MM.1S (cell line): ENCODE data around the gene UBE2E2.

Experiments
- DNase-seq: peaks from one replicate; pipeline ENCODE4 v3.0.0-alpha.2; 2015
- H2AFZ ChIP-seq: fragments of 300-600 bp; sonication (generic); 2 replicates; pipeline ENCODE4 v1.6.0; 2016; ENCODE audit warnings: antibody characterized with exemption, low read length
- H3F3A ChIP-seq: fragments of 300-600 bp; sonication (generic); 2 replicates; pipeline ENCODE4 v1.6.1; 2016; ENCODE audit warnings: mild to moderate bottlenecking, antibody characterized with exemption, low read length, moderate library complexity, mixed read lengths; ENCODE audit not compliant: insufficient read depth
- H3K27ac ChIP-seq: fragments of 300-600 bp; sonication (generic); 2 replicates; pipeline ENCODE4 v1.5.1; 2016; ENCODE audit warnings: mild to moderate bottlenecking, low read length
- H3K27me3 ChIP-seq: fragments of 300-600 bp; sonication (generic); replicated peaks from 2 replicates; pipeline ENCODE4 v1.6.0; 2016; ENCODE audit warnings: low read length; ENCODE audit not compliant: insufficient read depth
- H3K36me3 ChIP-seq: fragments of 300-600 bp; sonication (generic); replicated peaks from 2 replicates; pipeline ENCODE4 v1.6.1; 2016; ENCODE audit warnings: mild to moderate bottlenecking, low read length, mixed read lengths; ENCODE audit not compliant: insufficient read depth
- H3K4me1 ChIP-seq: fragments of 300-600 bp; sonication (generic); 2 replicates; pipeline ENCODE4 v1.6.1; 2016; ENCODE audit warnings: low read length, mixed read lengths
- H3K4me2 ChIP-seq: fragments of 300-600 bp; sonication (generic); 2 replicates; pipeline ENCODE4 v1.6.0; 2016; ENCODE audit warnings: low read depth, low read length
- H3K4me3 ChIP-seq: fragments of 300-600 bp; sonication (generic); 2 replicates; pipeline ENCODE4 v1.5.1; 2016; ENCODE audit warnings: low read length, mixed read lengths
- H3K79me2 ChIP-seq: fragments of 300-600 bp; sonication (generic); 2 replicates; pipeline ENCODE4 v1.6.1; 2016; ENCODE audit warnings: mixed run types, low read length, mixed read lengths
- H3K9ac ChIP-seq: fragments of 300-600 bp; sonication (generic); 2 replicates; pipeline ENCODE4 v1.6.1; 2016; ENCODE audit warnings: low read length, mixed read lengths
- H3K9me2 ChIP-seq: fragments of 300-600 bp; sonication (generic); replicated peaks from 2 replicates; pipeline ENCODE4 v1.6.1; 2016; ENCODE audit warnings: mild to moderate bottlenecking, low read length, mixed read lengths; ENCODE audit not compliant: insufficient read depth
- H3K9me3 ChIP-seq: fragments of 300-600 bp; sonication (generic); replicated peaks from 2 replicates; pipeline ENCODE4 v1.6.1; 2016; ENCODE audit warnings: mild to moderate bottlenecking, low read length, mixed read lengths; ENCODE audit not compliant: insufficient read depth
- H4K20me1 ChIP-seq: fragments of 300-600 bp; sonication (generic); 2 replicates; pipeline ENCODE4 v1.6.1; 2016; ENCODE audit warnings: mild to moderate bottlenecking, low read length, moderate library complexity, mixed read lengths; ENCODE audit not compliant: insufficient read depth
- EZH2 ChIP-seq: fragments of 300-600 bp; sonication (generic); optimal IDR thresholded peaks from 2 replicates; pipeline ENCODE3; 2017; ENCODE audit warnings: low read depth, mild to moderate bottlenecking, antibody characterized with exemption, low read length, mixed read lengths
- EZH2phosphoT487 ChIP-seq: fragments of 300-600 bp; sonication (generic); IDR thresholded peaks from 2 replicates; pipeline ENCODE4 v1.6.1; 2018; ENCODE audit warnings: antibody characterized with exemption, low read length
- TF ChIP-seq, protein P1 (sequence below): fragments of 300-600 bp; sonication (generic); IDR thresholded peaks from 2 replicates; pipeline ENCODE4 v1.5.1; 2016; ENCODE audit warnings: antibody characterized with exemption, low read length, mixed read lengths

The UBE2E2 gene

GRCh38 chr3:23325466-23326065 lies 122.4 kb downstream of the UBE2E2 start:
- TF ChIP-seq, protein P1, sequence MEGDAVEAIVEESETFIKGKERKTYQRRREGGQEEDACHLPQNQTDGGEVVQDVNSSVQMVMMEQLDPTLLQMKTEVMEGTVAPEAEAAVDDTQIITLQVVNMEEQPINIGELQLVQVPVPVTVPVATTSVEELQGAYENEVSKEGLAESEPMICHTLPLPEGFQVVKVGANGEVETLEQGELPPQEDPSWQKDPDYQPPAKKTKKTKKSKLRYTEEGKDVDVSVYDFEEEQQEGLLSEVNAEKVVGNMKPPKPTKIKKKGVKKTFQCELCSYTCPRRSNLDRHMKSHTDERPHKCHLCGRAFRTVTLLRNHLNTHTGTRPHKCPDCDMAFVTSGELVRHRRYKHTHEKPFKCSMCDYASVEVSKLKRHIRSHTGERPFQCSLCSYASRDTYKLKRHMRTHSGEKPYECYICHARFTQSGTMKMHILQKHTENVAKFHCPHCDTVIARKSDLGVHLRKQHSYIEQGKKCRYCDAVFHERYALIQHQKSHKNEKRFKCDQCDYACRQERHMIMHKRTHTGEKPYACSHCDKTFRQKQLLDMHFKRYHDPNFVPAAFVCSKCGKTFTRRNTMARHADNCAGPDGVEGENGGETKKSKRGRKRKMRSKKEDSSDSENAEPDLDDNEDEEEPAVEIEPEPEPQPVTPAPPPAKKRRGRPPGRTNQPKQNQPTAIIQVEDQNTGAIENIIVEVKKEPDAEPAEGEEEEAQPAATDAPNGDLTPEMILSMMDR = no peak
- TF ChIP-seq EZH2 (no peak), EZH2phosphoT487 (no peak)
- H3K4me3 ChIP-seq = no peak overlapping the region
- no peak overlapping the region for H3K27ac ChIP-seq
- peaks cover 14% of the 10 kb centered on the region; the same call in 1 of the 2 replicates for H3K4me1 ChIP-seq
- H4K20me1 ChIP-seq = no peaks in the 10 kb centered on the region
- no peaks in the 10 kb centered on the region for H3F3A ChIP-seq
- no peak overlapping the region for H2AFZ ChIP-seq
- peaks cover 59% of the 10 kb centered on the region for H3K79me2 ChIP-seq
- no peak overlapping the region for H3K9ac ChIP-seq
- no peaks in the 10 kb centered on the region for H3K36me3 ChIP-seq
- H3K4me2 ChIP-seq = peak overlapping the region; percentile 25; the same call in 1 of the 2 replicates
- no peaks in the 10 kb centered on the region for H3K9me2 ChIP-seq
- H3K9me3 ChIP-seq = no peaks in the 10 kb centered on the region
- H3K27me3 ChIP-seq = no peaks in the 10 kb centered on the region
- DNase-seq = no peak

- H3K27ac ChIP-seq = no peak overlapping the region
- peaks cover 51% of the 10 kb centered on the region for H3K79me2 ChIP-seq
- H3F3A ChIP-seq = no peaks in the 10 kb centered on the region
- no peaks in the 10 kb centered on the region for H3K9me3 ChIP-seq
- TF ChIP-seq, protein P1 = no peak
- TF ChIP-seq EZH2 (no peak), EZH2phosphoT487 (no peak)
- no peaks in the 10 kb centered on the region; the same call in 1 of the 2 replicates for H3K36me3 ChIP-seq
- H3K27me3 ChIP-seq = no peaks in the 10 kb centered on the region
- no peak overlapping the region for H3K9ac ChIP-seq
- H4K20me1 ChIP-seq = no peaks in the 10 kb centered on the region
- no peak overlapping the region for H3K4me2 ChIP-seq
- DNase-seq = no peak
- peaks cover 11% of the 10 kb centered on the region; the same call in 1 of the 2 replicates for H3K4me1 ChIP-seq
- H2AFZ ChIP-seq = no peak overlapping the region
- no peaks in the 10 kb centered on the region for H3K9me2 ChIP-seq
- H3K4me3 ChIP-seq = no peak overlapping the region
These were observed 126.5 kb downstream of the UBE2E2 start for GRCh38 chr3:23329471-23330105.

DNA sequence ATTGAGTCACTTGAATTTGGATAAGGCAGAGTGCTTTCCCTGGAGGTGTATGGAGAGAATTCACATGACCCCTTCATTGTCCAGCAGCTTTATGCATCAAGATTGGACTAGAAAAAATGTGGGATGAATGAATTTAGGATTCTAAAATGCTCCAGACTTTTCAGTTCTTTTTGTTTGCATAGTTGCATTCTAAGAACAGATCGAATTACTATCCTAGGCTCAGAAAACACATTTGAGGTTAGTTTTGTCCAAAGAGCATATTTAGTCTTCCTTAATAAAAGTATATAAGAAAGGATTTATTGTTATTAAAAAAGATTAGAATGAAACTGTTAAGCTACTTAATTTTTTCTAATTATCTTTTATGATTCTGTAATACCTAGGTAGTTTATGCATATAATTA lies 127.4 kb downstream of the UBE2E2 start:
- Histone ChIP-seq H3K4me1 (peaks cover 1% of the 10 kb centered on the region; the same call in 1 of the 2 replicates), H3K9me3 (no peaks in the 10 kb centered on the region), H3K4me2 (no peak overlapping the region), H3K79me2 (peaks cover 54% of the 10 kb centered on the region), H3K9ac (no peak overlapping the region), H2AFZ (no peak overlapping the region), H4K20me1 (no peaks in the 10 kb centered on the region), H3F3A (no peaks in the 10 kb centered on the region), H3K27ac (no peak overlapping the region), H3K27me3 (no peaks in the 10 kb centered on the region), H3K36me3 (no peaks in the 10 kb centered on the region; the same call in 1 of the 2 replicates), H3K9me2 (no peaks in the 10 kb centered on the region), H3K4me3 (no peak overlapping the region)
- DNase-seq = no peak
- TF ChIP-seq EZH2phosphoT487 = no peak
- TF ChIP-seq EZH2 = no peak
- TF ChIP-seq, protein P1 = no peak
